HG03159 (cell line): ENCODE results near the gene XYLT2.
"Not testable (repeated sequence)": the region's sequence is repeated elsewhere in the genome, so short reads cannot be mapped to it uniquely, and the experiment has no call there.

Experiments used
- ATAC-seq: cut with Tn5 transposase; IDR thresholded peaks from one replicate; pipeline ENCODE4 v1.9.1; 2021; ENCODE audit warnings: mild to moderate bottlenecking, moderate library complexity; ENCODE audit not compliant: unreplicated experiment

XYLT2 gene

GRCh38 chr17:50388728-50389127 lies 42.8 kb downstream of the XYLT2 start:
- no peak for ATAC-seq

DNA sequence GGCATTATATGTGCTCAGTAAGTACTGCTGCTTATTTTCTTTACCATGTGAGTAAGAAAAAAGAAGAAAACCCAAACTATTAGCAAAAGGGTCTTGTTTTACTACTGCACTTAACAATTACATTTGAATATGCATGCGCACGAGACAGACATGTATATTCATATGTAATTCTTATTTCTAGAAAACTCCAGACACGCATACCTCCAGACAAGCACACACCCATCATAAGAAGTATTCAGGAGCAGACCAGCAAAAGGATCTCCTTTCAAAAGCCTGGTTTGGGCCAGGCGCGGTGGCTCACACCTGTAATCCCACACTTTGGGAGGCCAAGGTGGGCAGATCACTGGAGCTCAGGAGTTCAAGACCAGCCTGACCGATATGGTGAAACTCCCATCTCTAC lies 43.6 kb downstream of the XYLT2 start:
- ATAC-seq: no peak

GRCh38 chr17:50392621-50393020 lies 46.7 kb downstream of the XYLT2 start:
- ATAC-seq: no peak

GRCh38 chr17:50393700-50394099 lies 47.8 kb downstream of the XYLT2 start:
- ATAC-seq: no peak

- no peak for ATAC-seq
These were observed 48.8 kb downstream of the XYLT2 start for GRCh38 chr17:50394711-50395110.

- ATAC-seq: no peak
These were observed 50.6 kb downstream of the XYLT2 start for GRCh38 chr17:50396261-50397110.

DNA sequence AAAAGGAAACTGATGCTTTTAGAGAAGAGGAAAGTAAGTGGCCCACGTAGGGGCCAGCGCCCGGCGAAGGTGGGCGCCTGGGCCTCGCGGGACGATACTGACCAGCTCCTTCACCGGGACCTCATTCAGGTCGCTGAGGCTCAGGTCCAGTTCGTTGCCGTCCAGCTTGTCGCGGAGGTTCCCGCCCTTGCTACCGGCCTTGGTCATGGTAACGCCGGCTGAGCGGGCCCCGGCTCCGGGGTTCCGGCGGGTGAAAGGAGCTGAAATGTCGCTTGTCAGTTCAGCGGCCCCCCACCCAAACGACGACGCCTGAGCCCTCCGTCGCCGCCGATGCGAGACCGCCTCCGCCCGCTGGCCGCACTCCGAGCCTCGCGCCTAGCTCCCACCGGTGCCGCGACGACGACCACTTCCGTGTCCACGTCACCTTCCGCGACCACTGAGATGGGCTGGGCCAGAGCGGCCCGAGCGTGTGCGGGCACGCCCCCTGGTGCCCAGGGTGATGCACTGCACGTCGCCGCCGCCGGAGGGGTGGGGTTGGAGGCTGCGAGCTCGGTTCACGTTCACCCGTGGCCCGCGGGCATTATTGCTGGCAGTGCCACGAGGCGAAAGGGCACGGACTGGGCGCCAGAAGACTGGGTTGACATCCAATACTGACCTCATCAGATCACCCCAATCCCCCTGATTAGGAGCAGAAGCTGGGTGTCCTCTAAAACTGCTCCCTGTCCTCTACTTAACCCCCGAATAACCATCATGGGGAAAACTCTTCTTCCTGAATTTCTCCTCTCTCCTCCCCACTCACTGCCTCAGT lies 51.4 kb downstream of the XYLT2 start, which contains the start of gene LRRC59:
TSS of gene LRRC59 (minus strand) at position 413 of the 808 bp plus-strand sequence. CDS start at position 207, 206 bp downstream.
- peak; percentile 90 for ATAC-seq

- no peak for ATAC-seq
These were observed 52.0 kb downstream of the XYLT2 start for GRCh38 chr17:50397919-50398285.

DNA sequence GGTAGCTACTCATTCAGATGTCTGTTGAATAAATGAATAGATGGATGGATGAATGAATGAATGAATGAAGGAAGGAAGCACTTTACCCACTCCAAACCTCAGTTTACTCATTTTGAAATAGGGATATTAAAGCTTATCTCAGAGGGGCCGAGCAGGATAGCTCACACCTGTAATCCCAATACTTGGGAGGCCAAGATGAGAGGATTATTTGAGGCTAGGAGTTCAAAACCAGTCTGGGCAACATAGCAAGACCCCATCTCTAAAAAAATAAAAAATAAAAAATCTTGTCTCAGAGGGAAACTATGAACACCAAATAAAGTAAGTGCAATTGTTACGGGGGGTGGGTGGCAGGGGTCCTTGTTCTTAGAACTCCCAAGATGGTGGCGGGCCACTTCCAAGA lies 52.7 kb downstream of the XYLT2 start:
- ATAC-seq: not testable (repeated sequence)

- ATAC-seq: not testable (repeated sequence)
These were observed 53.7 kb downstream of the XYLT2 start for GRCh38 chr17:50399591-50399990.

GRCh38 chr17:50405351-50405750 lies 59.4 kb downstream of the XYLT2 start:
- ATAC-seq: not testable (repeated sequence)

- ATAC-seq: no peak
These were observed 60.7 kb downstream of the XYLT2 start for GRCh38 chr17:50406578-50406977.

GRCh38 chr17:50407921-50408320 lies 62.0 kb downstream of the XYLT2 start:
- no peak for ATAC-seq
